NCI-H1092 treated with DMSO at 0.1 percent for 48 hours (cell line): ENCODE data around the gene KMT5C.
A peak's percentile ranks its signal among the peaks of the same experiment; 100 is the strongest.

ENCODE experiments used
- DNase-seq: peaks from one replicate; lab custom pipeline; 2025; lab: John Stamatoyannopoulos, UW

The KMT5C gene

DNA sequence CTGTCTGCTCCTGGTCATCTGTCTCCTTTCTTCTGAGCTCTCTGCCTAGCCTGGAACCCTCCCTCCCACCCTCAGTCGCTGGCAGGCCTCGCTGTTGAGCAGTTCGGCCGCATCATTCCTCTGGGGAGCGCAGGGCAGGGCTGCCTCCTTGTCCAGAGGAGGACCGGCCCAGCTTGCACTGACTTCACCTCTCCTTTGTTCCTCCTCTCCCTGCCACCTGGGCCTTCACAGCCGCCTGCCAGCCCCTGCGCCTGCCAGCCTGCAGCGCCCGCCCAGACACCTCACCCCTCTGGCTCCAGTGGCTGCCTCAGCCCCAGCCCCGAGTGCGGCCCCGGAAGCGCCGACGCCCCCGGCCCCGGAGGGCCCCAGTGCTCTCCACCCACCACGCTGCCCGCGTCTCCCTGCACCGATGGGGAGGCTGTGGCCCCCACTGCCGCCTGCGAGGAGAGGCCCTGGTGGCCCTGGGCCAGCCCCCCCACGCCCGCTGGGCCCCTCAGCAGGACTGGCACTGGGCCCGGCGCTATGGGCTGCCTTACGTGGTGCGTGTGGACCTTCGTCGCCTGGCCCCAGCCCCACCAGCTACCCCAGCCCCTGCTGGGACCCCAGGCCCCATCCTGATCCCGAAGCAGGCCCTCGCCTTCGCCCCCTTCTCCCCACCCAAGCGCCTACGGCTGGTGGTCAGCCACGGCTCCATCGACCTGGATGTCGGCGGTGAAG lies 7.2 kb downstream of the KMT5C start:
- no peak for DNase-seq

DNA sequence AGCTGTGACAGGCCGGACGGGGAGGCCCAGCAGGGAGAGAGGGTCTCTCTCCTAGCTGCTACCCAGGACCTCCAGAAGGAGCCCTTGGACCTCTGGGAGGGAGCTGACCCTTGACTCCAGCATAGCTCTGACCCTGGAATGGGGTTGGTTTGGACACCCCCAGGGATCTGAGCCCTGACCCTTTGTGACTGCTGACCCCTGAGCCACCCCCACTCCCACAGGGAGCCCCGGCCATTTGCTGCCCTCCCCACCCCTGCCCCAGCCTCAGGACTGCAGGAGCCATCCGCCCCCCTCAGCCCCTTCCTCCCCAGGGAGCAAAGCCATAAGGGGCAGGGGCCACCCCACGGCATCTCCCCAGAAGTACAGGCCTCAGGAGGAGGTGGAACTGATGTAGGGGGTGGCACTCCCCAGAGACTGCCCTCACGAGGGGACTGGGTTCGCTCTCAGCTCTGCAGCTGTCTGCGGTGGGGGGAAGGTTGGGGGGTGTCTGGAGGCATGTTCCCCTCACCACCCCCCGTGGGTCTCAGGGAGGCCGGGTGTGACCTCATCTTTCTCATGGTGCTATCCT lies 7.8 kb downstream of the KMT5C start:
- no peak for DNase-seq

DNA sequence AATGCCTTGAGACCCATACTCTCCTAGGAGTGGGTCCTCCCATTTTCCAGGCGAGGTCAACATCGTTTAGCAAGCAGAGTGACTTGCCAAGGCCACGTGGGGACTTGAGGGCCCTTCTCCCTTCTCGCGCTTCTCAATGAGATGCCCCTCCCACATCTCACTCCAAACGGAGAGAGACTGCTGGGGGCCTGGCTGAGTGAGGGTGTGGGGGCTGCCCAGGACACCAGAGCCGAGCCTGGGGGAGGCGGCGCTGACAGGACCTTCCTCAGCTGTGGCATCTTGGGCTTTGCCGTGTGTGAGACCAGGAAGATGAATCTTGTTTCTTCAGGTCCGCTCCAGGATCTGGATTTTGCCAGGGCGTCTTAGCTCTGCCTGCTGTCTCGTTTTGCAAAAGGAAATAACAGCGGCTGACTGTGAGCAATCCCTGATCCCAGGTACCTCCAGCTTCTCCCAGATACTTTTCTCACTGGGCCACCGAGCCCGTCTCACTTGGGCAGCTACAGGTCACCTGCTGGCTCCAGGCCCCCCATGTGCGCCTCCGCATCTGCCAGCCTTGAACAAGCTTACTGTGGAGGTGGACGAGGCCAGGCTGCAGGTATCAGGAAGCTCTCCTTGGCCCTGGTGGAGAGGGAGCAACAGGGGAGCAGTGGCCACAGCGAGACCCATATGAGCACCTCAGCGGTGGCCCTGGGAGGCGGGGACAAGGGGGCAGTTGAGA lies 8.8 kb downstream of the KMT5C start:
- DNase-seq = no peak

GRCh38 chr19:55350620-55351315 lies 11.1 kb downstream of the KMT5C start:
- no peak for DNase-seq

DNA sequence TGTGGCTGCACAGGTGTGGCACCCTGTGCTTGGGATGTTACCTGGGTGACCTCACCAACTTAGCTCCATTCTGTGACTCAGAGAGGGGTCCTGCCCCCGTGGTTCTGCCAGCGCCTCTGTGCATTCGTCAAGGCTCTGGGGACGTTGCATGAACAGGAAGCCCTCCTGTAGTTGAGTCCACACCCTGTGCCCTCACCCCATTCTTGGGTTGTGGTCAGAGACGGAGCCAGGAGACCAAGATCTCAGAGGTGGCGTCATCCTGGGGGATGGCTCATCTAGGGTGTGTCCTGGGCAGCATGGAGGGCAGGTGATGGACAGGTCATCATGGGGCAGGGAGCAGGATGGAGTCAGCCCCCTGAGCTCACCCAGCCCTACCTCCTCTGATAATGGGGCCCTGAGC lies 12.4 kb downstream of the KMT5C start:
- DNase-seq = no peak

DNA sequence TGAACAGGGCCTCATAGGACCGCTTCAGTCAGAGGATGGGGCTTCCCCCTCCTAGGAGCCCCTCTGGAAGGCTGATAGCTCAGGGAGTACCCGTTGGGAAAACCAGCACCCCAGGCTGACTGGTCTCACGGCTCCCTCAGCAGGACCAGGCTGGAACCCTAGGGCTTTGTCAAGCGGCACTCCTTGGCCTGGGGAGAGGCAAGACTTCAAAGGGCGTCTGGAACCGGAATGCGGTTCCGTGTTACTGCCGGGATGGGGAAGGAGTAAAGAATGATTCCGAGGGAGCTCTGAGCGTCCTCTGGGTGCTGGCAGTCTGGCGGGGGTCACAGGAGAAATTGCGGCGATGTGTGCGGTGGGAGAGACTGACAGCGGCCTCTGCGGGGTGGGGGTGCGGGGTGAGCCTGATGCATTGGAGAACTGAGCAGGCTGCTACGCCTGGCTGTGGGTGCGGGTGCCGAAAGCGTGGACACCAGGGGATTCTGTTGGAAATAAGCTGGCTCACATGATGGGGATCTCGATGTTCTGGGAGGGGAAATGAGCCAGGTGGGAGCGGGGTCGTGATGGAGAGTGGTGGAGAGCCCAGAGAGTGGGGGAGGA lies 13.0 kb downstream of the KMT5C start:
- no peak for DNase-seq

GRCh38 chr19:55353356-55353802 lies 13.7 kb downstream of the KMT5C start:
- DNase-seq = no peak

GRCh38 chr19:55353803-55354697 lies 14.4 kb downstream of the KMT5C start:
- no peak for DNase-seq

- DNase-seq = no peak
Measured at GRCh38 chr19:55354698-55355212, 15.1 kb downstream of the KMT5C start, which contains the start of gene COX6B2. Gene COX6B2, minus strand, starts transcription at chr19:55354719. Its CDS starts 198 bp downstream, at chr19:55354521.

- DNase-seq = no peak
Measured at GRCh38 chr19:55355213-55355821, 15.6 kb downstream of the KMT5C start.

GRCh38 chr19:55358493-55358892 lies 18.8 kb downstream of the KMT5C start:
- DNase-seq = no peak

DNA sequence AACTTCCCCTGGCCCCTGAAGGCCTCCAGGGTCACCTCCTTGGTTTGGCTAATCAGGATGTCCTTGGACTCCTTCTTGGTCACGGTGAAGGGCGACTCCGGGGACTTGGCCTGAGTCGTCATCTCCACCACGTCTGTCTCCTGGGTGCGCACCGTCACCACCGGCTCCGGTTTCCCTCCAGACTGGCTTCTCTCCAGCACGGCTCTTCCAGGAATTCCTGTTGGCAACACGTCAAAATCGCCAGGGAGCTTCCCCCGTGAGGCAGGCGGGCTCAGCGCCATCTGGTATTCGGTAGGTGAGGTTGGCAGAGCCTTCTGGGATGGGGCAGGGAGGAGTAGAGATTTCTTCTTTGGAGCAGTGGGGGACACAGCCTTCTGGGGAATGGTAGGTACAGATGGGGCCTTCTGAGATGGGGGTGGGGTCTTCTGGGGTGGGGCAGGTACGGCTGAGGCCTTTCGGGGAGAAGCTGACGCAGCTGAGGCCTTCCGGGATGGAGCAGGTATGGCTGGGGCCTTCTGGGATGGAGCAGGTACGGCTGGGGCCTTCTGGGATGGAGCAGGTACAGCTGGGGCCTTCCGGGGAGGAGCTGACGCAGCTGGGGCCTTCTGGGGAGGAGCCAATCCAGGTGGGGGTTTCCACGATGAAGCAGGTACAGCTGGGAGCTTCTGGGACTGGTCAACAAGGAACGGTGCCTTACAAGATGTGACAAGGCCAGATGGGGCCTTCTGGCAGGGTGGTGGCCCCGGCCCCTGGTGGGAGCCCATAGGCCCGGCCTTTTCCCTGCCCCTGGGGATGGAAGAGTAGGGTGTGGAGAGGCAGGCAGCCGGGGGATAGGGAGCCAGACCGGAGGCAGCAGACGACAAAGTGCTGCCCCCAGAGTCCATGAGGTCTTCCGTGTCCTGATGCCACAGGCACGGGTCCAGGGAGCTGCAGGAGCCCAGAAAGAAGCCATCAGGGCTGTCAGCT lies 19.6 kb downstream of the KMT5C start:
- peak; percentile 29 for DNase-seq

DNA sequence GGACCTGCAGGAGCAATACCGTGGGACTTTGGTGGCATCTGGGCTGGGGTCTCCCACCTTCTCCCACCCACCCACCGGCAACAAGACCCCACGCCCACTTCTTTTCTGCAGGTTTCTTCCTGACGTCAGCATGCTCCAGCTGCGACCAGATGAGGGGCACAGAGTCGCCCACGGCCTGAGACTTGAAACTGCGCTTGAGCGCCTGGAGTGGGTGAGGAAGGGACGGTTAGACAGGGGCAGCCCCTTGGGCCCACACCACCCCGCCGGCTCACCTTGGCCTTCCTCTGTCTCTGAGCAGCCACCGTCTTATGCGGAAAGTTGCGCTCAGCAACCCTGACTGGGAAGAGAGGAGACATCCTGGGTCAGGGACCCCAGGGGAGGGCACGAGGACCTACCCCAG lies 21.2 kb downstream of the KMT5C start:
- no peak for DNase-seq

GRCh38 chr19:55362174-55362989 lies 22.7 kb downstream of the KMT5C start:
- no peak for DNase-seq

GRCh38 chr19:55362990-55363716 lies 23.5 kb downstream of the KMT5C start, which contains the start of gene GARIN5B:
Gene GARIN5B, minus strand, starts transcription at chr19:55363260. Its CDS starts 194 bp downstream, at chr19:55363066.
- no peak for DNase-seq

- DNase-seq = no peak
Measured at GRCh38 chr19:55365245-55365644, 25.6 kb downstream of the KMT5C start.

DNA sequence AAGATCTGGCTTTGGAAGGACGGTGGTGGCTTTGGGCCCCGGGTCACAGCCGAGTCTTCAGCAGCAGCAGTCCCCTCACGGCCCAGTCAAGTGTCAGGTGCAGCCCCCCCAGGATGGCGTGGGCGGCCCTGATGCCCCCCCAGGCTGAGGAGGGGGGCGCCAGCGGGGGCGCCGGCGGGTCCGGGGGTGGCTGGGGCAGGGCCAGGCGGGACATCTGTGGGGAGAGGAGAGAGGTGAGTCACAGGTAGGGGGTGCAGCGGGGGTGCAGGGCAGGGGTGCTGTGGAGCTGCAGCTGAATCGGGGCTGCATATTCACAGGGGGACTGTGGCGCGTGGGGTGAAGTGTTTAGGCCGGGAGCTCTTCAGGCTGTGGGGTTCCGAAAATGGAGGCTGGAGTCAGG lies 26.3 kb downstream of the KMT5C start:
- no peak for DNase-seq

- DNase-seq = no peak
Measured at GRCh38 chr19:55366790-55367189, 27.1 kb downstream of the KMT5C start.
